ENCODE data around the gene ENO1. TPM values are rescaled to one million over a fixed set of nuclear protein-coding genes. Genes with fewer than 3 reads are reported as not detected.

Gene ENO1
- total and polyA plus RNA-seq, 10 of the 15 experiments (the other 5 are each of a cell fraction or from before 2014, with no cell fraction given) = 1,850 to 4,219 (median 2,331) TPM

DNA sequence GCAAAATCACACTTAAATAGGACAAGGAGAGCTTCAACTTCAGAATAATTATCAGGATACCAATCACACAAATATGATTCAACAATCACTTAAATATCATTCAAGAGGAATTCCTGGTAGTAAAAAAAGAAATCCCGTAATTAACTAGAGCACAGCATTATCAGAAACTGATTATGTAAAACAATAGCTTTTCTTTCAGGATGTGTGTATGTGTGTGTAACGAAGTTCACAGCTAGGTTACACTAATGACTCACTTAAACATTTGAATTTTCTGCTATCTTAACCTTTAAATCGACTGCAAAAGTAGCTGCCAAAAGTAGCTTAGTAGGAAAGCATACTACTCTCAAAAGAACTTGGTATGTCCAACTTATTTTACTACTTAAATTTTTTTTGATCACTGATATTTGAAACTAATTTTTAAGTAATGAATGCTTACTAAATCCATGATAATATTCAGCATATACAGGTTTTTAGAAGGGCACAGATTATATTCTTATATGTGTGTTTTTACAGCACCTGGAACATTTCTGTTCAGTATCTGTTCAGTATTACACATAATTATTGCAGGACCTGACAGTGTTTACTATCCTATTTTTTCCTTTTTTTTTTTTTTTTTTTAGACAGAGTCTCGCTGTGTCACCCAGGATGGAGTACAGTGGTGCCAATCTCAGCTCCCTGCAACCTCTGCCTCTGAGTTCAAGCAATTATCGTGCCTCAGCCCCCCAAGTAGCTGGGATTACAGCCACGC, 65.3 kb downstream of the ENO1 start (continued):
- no peak for TF ChIP-seq ZBTB11 (CRISPR knock-in tag; IDR thresholded peaks at IDR 0.05)
- no peak for TF ChIP-seq SMAD1 (IDR thresholded peaks at IDR 0.05; ENCODE audit: low read depth, partially characterized antibody)
- no peak for TF ChIP-seq CTCF (IDR thresholded peaks at IDR 0.05 in 2 of 3, conservative IDR thresholded peaks at IDR 0.05 in 1 of 3; ENCODE audit: control insufficient read depth in 2 of 3, extremely low read depth in 1 of 3, insufficient read depth in 1 of 3, low read depth in 3 of 3, low read length in 3 of 3)
- TF ChIP-seq, protein P1, sequence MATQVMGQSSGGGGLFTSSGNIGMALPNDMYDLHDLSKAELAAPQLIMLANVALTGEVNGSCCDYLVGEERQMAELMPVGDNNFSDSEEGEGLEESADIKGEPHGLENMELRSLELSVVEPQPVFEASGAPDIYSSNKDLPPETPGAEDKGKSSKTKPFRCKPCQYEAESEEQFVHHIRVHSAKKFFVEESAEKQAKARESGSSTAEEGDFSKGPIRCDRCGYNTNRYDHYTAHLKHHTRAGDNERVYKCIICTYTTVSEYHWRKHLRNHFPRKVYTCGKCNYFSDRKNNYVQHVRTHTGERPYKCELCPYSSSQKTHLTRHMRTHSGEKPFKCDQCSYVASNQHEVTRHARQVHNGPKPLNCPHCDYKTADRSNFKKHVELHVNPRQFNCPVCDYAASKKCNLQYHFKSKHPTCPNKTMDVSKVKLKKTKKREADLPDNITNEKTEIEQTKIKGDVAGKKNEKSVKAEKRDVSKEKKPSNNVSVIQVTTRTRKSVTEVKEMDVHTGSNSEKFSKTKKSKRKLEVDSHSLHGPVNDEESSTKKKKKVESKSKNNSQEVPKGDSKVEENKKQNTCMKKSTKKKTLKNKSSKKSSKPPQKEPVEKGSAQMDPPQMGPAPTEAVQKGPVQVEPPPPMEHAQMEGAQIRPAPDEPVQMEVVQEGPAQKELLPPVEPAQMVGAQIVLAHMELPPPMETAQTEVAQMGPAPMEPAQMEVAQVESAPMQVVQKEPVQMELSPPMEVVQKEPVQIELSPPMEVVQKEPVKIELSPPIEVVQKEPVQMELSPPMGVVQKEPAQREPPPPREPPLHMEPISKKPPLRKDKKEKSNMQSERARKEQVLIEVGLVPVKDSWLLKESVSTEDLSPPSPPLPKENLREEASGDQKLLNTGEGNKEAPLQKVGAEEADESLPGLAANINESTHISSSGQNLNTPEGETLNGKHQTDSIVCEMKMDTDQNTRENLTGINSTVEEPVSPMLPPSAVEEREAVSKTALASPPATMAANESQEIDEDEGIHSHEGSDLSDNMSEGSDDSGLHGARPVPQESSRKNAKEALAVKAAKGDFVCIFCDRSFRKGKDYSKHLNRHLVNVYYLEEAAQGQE (IDR thresholded peaks at IDR 0.05; ENCODE audit: low read depth, low read length) = no peak
- TF ChIP-seq SMC3 (IDR thresholded peaks at IDR 0.05; ENCODE audit: borderline replicate concordance, low read length) = no peak
- no peak for TF ChIP-seq POLR2A (IDR thresholded peaks at IDR 0.05; ENCODE audit: low read depth, low read length)
- TF ChIP-seq MEF2A (IDR thresholded peaks at IDR 0.05; ENCODE audit: insufficient read depth, low read depth, low read length) = no peak

Measured in GM12878 (cell line).